GM10847 (cell line): Measurements from ENCODE around the gene GPS1.

ENCODE experiments used
- POLR2A ChIP-seq: IDR thresholded peaks from 2 replicates; pipeline ENCODE4 v1.6.1; 2011; ENCODE audit not compliant: insufficient read length; ENCODE audit errors: extremely low read depth

Gene GPS1

GRCh38 chr17:82019690-82020571, 31.8 kb upstream of the GPS1 start:
- TF ChIP-seq POLR2A = no peak

GRCh38 chr17:82020572-82021106, 31.1 kb upstream of the GPS1 start:
- TF ChIP-seq POLR2A = no peak

- no peak for TF ChIP-seq POLR2A
These were observed 30.4 kb upstream of the GPS1 start for GRCh38 chr17:82021107-82021899.

GRCh38 chr17:82021900-82022309, 29.8 kb upstream of the GPS1 start:
- no peak for TF ChIP-seq POLR2A

GRCh38 chr17:82022310-82022980, 29.3 kb upstream of the GPS1 start, which contains the start of gene CENPX:
Gene CENPX (minus strand): TSS chr17:82022878. CDS start chr17:82022861, 17 bp downstream.
- peak; percentile 67 for TF ChIP-seq POLR2A

- TF ChIP-seq POLR2A = no peak
These were observed 28.7 kb upstream of the GPS1 start, which contains the start of gene LRRC45 for GRCh38 chr17:82022981-82023446. Gene LRRC45 (plus strand): TSS chr17:82023305. CDS start chr17:82023644, 339 bp downstream.

GRCh38 chr17:82023447-82024241, 28.1 kb upstream of the GPS1 start:
- no peak for TF ChIP-seq POLR2A

- no peak for TF ChIP-seq POLR2A
These were observed 26.8 kb upstream of the GPS1 start for GRCh38 chr17:82024859-82025258.

GRCh38 chr17:82025401-82026107, 26.1 kb upstream of the GPS1 start:
- TF ChIP-seq POLR2A = no peak

GRCh38 chr17:82028246-82028645, 23.5 kb upstream of the GPS1 start:
- TF ChIP-seq POLR2A = no peak

- TF ChIP-seq POLR2A = no peak
These were observed 22.7 kb upstream of the GPS1 start for GRCh38 chr17:82028966-82029365.

- TF ChIP-seq POLR2A = no peak
These were observed 22.3 kb upstream of the GPS1 start for GRCh38 chr17:82029391-82029790.

GRCh38 chr17:82029990-82030469, 21.7 kb upstream of the GPS1 start:
- TF ChIP-seq POLR2A = no peak

GRCh38 chr17:82030470-82031302, 21.0 kb upstream of the GPS1 start:
- TF ChIP-seq POLR2A = no peak
